Spleen (tissue), 11 donors: ENCODE results near the gene ADAM10. TPM values are rescaled to one million over a fixed set of nuclear protein-coding genes. Genes with fewer than 3 reads are reported as not detected.

ENCODE experiments used
- DNase-seq: peaks from one replicate; pipeline ENCODE4 v3.0.0-alpha.2; 2020
- H3K27ac ChIP-seq, 8 donors: fragments of 200-600 bp; sonication (generic) in 7 of 8; 1 replicate in 4 of 8; 2 replicates in 4 of 8; pipeline versions ENCODE4 v1.5.0 to v1.8.0; 2016 to 2021; ENCODE audit warnings: inconsistent platforms in 4 of 8, mild to moderate bottlenecking in 4 of 8, moderate library complexity in 1 of 8
- H3K27me3 ChIP-seq, 7 donors: fragments of 200-600 bp; sonication (generic) in 6 of 7; replicated peaks in 1 of 7; 1 replicate in 4 of 7; 2 replicates in 3 of 7; pipeline versions ENCODE4 v1.5.0 to v1.8.0; 2016 to 2021; ENCODE audit warnings: inconsistent platforms in 3 of 7, mild to moderate bottlenecking in 1 of 7
- H3K36me3 ChIP-seq, 6 donors: fragments of 200-600 bp; sonication (generic) in 5 of 6; 1 replicate in 4 of 6; 2 replicates in 2 of 6; pipeline versions ENCODE4 v1.5.0 to v1.8.0; 2016 to 2021; ENCODE audit warnings: inconsistent platforms in 2 of 6
- H3K4me1 ChIP-seq, 6 donors: fragments of 200-600 bp; sonication (generic) in 5 of 6; 1 replicate in 3 of 6; 2 replicates in 3 of 6; pipeline versions ENCODE4 v1.5.0 to v1.8.0; 2016 to 2021; ENCODE audit warnings: inconsistent platforms in 3 of 6
- H3K4me3 ChIP-seq, 8 donors: fragments of 200-600 bp; sonication (generic) in 7 of 8; 1 replicate in 4 of 8; 2 replicates in 4 of 8; pipeline versions ENCODE4 v1.5.0 to v1.8.0; 2016 to 2021; ENCODE audit warnings: inconsistent platforms in 4 of 8, mild to moderate bottlenecking in 4 of 8, moderate library complexity in 2 of 8
- H3K9me3 ChIP-seq, 8 donors: fragments of 200-600 bp; sonication (generic) in 7 of 8; 1 replicate in 4 of 8; 2 replicates in 4 of 8; pipeline versions ENCODE4 v1.5.0 to v1.8.0; 2016 to 2021; ENCODE audit warnings: inconsistent platforms in 4 of 8
- POLR2A ChIP-seq, 3 donors: fragments of 450-650 bp; IDR thresholded peaks; one replicate each; pipeline ENCODE4 v1.5.1; 2017; ENCODE audit warnings: antibody characterized with exemption in 3 of 3, mild to moderate bottlenecking in 1 of 3
- POLR2AphosphoS5 ChIP-seq, 3 donors: sonication (generic); formaldehyde crosslinking; IDR thresholded peaks; one replicate each; pipeline ENCODE4 v1.5.1; 2017; ENCODE audit warnings: antibody characterized with exemption in 3 of 3
- WGBS, 5 donors: extraction: QIAGEN DNeasy Blood & Tissue Kit in 3 of 5; methylation state at CpG; one replicate each; pipeline versions ENCODE4 v1.1.5 to v1.1.7; 2013 to 2018; 5-methylcytosine and 5-hydroxymethylcytosine counted together
- intact Hi-C: fragments of 100-400 bp; cut with DNase I; formaldehyde crosslinking; loops from one replicate; pipeline ENCODE4 v1.15.0; 2023; ENCODE audit warnings: low total_unique reads
- polyA plus RNA-seq, 3 donors: library from polyadenylated mRNA; stranded (reverse); fragments of 200-250 nt; gene quantifications; one replicate each; pipeline ENCODE4 v1.2.1, GENCODE V29; 2013
- total RNA-seq, 7 donors: library from RNA; depleted of rRNA in 3 of 7; stranded (reverse); fragments of >200 nt in 3 of 7; fragmentation: NEBNext Ultra II Directional in 4 of 7; extraction: Animal tissue kit (Norgen Biotek cat#: 25700) in 4 of 7; gene quantifications; one replicate each; pipeline versions ENCODE4 v1.1.0 to v1.2.1, GENCODE V29; 2016 to 2021
- TF ChIP-seq, protein P1 (sequence below), 11 experiments: fragments of 200-600 bp in 7 of 11; fragments of 450-650 bp in 4 of 11; sonication (generic) in 4 of 11; IDR thresholded peaks in 8 of 11; conservative IDR thresholded peaks in 3 of 11; 1 replicate in 7 of 11; 2 replicates in 4 of 11; pipeline versions ENCODE4 v1.4.0 to v1.8.0; 2016 to 2021; ENCODE audit warnings: antibody characterized with exemption in 11 of 11, inconsistent platforms in 4 of 11, mild to moderate bottlenecking in 1 of 11
- donor health status: healthy with polysubstance abuse.
- donor health status: DM: no; HTN: no; CAD: no; lungs with moderate emphysema.
- donor health status: DM: no; HTN: no; CAD: no.
- donor health status: Bipolar disorder and iron deficiency.
- donor health status: healthy.
- donor health status: DM: no; HTN: no; CAD: no.
- donor health status: DM: yes; HTN: yes; CAD: no.

The ADAM10 gene
- total and polyA plus RNA-seq, 10 donors: 7.6 to 205 (median 123) TPM

DNA sequence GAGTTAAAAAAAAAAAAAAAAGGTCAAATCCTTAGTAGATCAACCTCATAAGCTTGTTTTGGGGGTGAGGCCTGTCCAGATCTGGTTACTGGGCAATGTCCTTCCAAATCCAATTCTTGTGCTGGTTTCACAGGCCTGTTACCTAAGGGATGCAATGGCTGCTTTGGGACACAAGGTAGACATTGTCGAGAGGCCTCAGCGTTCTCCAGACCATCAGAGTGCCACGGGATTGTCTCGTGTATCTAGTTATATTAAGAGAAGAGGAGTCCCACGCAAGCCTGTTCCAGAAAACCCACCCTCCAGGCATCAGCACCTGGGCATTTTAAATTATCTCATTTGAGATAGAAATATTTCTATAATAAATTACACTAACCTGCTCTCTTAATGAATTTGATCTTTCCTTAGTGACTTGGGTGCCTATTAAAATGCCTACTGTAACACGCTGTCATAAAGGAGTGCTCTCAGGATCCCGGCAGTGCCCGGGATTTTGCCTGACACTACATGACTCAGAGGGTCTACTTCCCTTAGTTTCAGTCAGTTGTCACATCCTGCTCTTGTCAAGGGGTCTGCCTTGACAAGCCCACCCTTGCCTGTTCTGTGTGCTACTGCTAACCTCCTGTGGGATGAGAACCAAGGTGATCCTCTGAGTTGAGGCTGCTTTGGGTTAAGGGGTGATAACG is 201.7 kb downstream of the ADAM10 start:
- Histone ChIP-seq H3K36me3 (no peaks in the 10 kb centered on the region), H3K4me1 (peaks cover 0 to 29% (median 7%) of the 10 kb centered on the region in 6 donors), H3K4me3 (no peak overlapping the region), H3K9me3 (no peaks in the 10 kb centered on the region), H3K27ac (no peak overlapping the region), H3K27me3 (peaks cover 0 to 4% (median 0%) of the 10 kb centered on the region in 7 donors)
- WGBS, 5 donors: 90 to 95% (median 93%) methylated on average over 9 of the region's 9 CpGs
- no peak for DNase-seq
- no peak for TF ChIP-seq POLR2AphosphoS5 (IDR thresholded peaks at IDR 0.05)
- TF ChIP-seq, protein P1, sequence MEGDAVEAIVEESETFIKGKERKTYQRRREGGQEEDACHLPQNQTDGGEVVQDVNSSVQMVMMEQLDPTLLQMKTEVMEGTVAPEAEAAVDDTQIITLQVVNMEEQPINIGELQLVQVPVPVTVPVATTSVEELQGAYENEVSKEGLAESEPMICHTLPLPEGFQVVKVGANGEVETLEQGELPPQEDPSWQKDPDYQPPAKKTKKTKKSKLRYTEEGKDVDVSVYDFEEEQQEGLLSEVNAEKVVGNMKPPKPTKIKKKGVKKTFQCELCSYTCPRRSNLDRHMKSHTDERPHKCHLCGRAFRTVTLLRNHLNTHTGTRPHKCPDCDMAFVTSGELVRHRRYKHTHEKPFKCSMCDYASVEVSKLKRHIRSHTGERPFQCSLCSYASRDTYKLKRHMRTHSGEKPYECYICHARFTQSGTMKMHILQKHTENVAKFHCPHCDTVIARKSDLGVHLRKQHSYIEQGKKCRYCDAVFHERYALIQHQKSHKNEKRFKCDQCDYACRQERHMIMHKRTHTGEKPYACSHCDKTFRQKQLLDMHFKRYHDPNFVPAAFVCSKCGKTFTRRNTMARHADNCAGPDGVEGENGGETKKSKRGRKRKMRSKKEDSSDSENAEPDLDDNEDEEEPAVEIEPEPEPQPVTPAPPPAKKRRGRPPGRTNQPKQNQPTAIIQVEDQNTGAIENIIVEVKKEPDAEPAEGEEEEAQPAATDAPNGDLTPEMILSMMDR (IDR thresholded peaks at IDR 0.05 in 8 of 11, conservative IDR thresholded peaks at IDR 0.05 in 3 of 11): no peak
- no peak for TF ChIP-seq POLR2A (IDR thresholded peaks at IDR 0.05)
- intact Hi-C loops: no loop called here

DNA sequence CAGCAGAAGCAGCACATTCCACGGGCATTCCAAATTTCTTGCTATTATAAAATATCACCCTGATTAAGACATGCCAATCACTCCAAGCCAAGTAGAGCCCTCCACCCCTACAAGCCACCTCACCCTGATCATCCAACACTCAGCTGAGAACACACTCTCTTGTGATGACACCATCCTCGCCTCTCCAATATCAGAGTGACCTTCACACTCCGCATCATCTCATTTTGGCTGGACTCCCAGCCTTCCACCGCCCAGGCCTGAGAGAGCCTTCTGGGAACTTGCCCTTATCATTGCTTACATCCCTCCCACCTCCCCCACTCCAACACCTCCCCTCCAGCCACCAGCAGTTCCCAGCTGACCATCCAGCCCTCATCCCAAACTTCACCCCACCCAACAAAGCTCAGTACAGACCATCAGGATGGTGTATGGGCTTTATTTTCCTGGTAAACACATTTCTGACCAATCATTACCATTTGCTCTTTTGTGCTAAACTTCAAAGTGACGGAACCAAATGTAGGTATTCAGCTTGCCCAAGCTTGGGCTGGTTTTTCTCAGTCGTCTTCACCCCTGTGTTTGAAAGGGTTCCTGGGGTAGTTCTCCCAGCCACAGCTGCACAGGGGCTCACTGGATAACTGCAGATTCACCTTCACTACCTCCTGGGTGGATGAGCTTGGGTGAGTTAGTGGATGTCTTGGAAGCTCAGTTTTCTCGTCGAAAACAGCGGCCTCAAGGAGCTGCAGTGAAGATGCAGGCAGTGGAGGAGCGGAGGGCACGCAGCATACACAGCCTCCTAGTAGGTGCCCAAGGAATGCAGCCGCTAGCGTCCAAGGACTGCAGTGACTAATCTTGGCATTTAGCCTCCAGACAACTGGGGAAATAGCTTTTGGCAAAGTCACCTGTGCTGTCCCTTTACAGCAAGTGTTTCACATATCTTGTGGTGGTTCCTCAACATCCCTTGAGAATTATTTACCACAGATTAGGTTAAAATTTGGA is 202.6 kb downstream of the ADAM10 start:
- H3K9me3 ChIP-seq: no peaks in the 10 kb centered on the region
- 77 to 87% (median 80%) methylated on average over 13 of the region's 13 CpGs for WGBS, 5 donors
- no peak for DNase-seq
- intact Hi-C loops: no loop called here
- no peaks in the 10 kb centered on the region for H3K36me3 ChIP-seq
- peaks cover 0 to 23% (median 5%) of the 10 kb centered on the region in 6 donors for H3K4me1 ChIP-seq
- no peak overlapping the region for H3K4me3 ChIP-seq
- TF ChIP-seq, protein P1 (IDR thresholded peaks at IDR 0.05 in 8 of 11, conservative IDR thresholded peaks at IDR 0.05 in 3 of 11): no peak
- TF ChIP-seq POLR2AphosphoS5 (IDR thresholded peaks at IDR 0.05): no peak
- TF ChIP-seq POLR2A (IDR thresholded peaks at IDR 0.05): no peak
- H3K27me3 ChIP-seq: no peaks in the 10 kb centered on the region
- H3K27ac ChIP-seq: peak overlapping the region in 6 of 8 donors; percentile 29 to 68 (median 51)

DNA sequence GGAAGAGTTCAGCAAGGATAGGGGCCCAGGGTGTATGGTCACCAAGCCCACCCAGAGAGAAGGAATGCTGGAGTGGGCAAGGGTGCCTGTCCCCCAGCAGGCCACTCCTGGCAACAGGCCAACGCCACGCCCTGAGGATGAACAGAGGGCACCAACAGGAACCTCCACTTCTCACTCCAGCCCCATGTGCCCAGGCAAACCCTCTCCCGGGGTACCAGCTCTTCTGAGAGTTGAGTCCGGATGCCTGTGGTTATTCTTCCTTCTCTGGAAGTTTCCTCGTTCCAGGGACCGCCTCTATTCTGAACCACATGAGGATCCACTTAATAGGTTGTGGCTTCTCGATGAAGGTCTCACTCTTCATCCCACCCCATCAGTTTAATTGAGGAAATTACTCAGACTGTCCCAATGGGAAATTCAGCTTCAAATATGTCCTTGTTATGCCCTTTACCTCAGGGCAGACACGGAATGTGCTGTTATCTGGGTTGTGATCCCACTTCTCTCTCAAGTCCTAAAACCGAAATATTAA is 203.4 kb downstream of the ADAM10 start:
- peaks cover 0 to 16% (median 3%) of the 10 kb centered on the region in 6 donors for H3K4me1 ChIP-seq
- intact Hi-C loops: no loop called here
- no peak for DNase-seq
- no peak overlapping the region for H3K4me3 ChIP-seq
- WGBS, 5 donors: 66 to 78% (median 68%) methylated on average over 7 to 9 of the region's 9 CpGs
- no peaks in the 10 kb centered on the region for H3K36me3 ChIP-seq
- H3K9me3 ChIP-seq: no peaks in the 10 kb centered on the region
- H3K27me3 ChIP-seq: no peaks in the 10 kb centered on the region
- TF ChIP-seq, protein P1 (IDR thresholded peaks at IDR 0.05 in 8 of 11, conservative IDR thresholded peaks at IDR 0.05 in 3 of 11): no peak
- TF ChIP-seq POLR2AphosphoS5 (IDR thresholded peaks at IDR 0.05): no peak
- TF ChIP-seq POLR2A (IDR thresholded peaks at IDR 0.05): no peak
- H3K27ac ChIP-seq: peak overlapping the region in 7 of 8 donors; percentile 13 to 68 (median 47)
